H9 (cell line): ENCODE data around the gene TLR5. TPM values are rescaled to one million over a fixed set of nuclear protein-coding genes. Genes with fewer than 3 reads are reported as not detected.

Source experiments
- DNase-seq: peaks from one replicate; pipeline ENCODE4 v3.0.0-alpha.2; 2017
- H2AFZ ChIP-seq: one replicate; pipeline ENCODE4 v1.6.1; 2013; ENCODE audit warnings: mild to moderate bottlenecking, low read length, control low read depth, moderate library complexity
- H2AK5ac ChIP-seq: 2 replicates; pipeline ENCODE4 v1.6.1; 2013; ENCODE audit warnings: low read length, control low read depth, mixed read lengths; ENCODE audit not compliant: insufficient read length
- H2BK120ac ChIP-seq: one replicate; pipeline ENCODE4 v1.6.1; 2013; ENCODE audit warnings: low read depth, mild to moderate bottlenecking, low read length, control low read depth, inconsistent platforms; ENCODE audit not compliant: poor library complexity, severe bottlenecking
- H2BK12ac ChIP-seq: 2 replicates; pipeline ENCODE4 v1.6.1; 2013; ENCODE audit warnings: low read length, control low read depth, mixed read lengths, low read depth; ENCODE audit not compliant: insufficient read length
- H2BK15ac ChIP-seq: 2 replicates; pipeline ENCODE4 v1.6.1; 2013; ENCODE audit warnings: low read depth, low read length, control low read depth
- H2BK20ac ChIP-seq: one replicate; pipeline ENCODE4 v1.6.1; 2013; ENCODE audit warnings: low read depth, mild to moderate bottlenecking, low read length, control low read depth, inconsistent platforms; ENCODE audit not compliant: poor library complexity, severe bottlenecking
- H2BK5ac ChIP-seq: 2 replicates; pipeline ENCODE4 v1.6.1; 2013; ENCODE audit warnings: low read length, control low read depth, mixed read lengths; ENCODE audit not compliant: insufficient read length
- H3K14ac ChIP-seq: 2 replicates; pipeline ENCODE4 v1.6.1; 2013; ENCODE audit warnings: low read length, control low read depth; ENCODE audit not compliant: insufficient read depth
- H3K18ac ChIP-seq: 2 replicates; pipeline ENCODE4 v1.6.1; 2013; ENCODE audit warnings: low read depth, mild to moderate bottlenecking, mixed read lengths, low read length, control low read depth; ENCODE audit not compliant: insufficient read length
- H3K23ac ChIP-seq: 2 replicates; pipeline ENCODE4 v1.6.1; 2013; ENCODE audit warnings: low read length, control low read depth, mixed read lengths, low read depth; ENCODE audit not compliant: insufficient read length
- H3K23me2 ChIP-seq: 2 replicates; pipeline ENCODE4 v1.6.1; 2013; ENCODE audit warnings: low read depth, mild to moderate bottlenecking, mixed read lengths, low read length, control low read depth; ENCODE audit not compliant: insufficient read length, poor library complexity, severe bottlenecking
- H3K27ac ChIP-seq: 2 replicates; pipeline ENCODE4 v1.5.1; 2013; ENCODE audit warnings: low read length, control low read depth, mixed read lengths, low read depth; ENCODE audit not compliant: insufficient read length
- H3K27me3 ChIP-seq: 2 replicates; pipeline ENCODE4 v1.6.1; 2013; ENCODE audit warnings: low read length, control low read depth, inconsistent platforms; ENCODE audit not compliant: insufficient read depth
- H3K4ac ChIP-seq: 2 replicates; pipeline ENCODE4 v1.6.1; 2013; ENCODE audit warnings: low read depth, mild to moderate bottlenecking, control low read depth, inconsistent platforms, low read length, moderate library complexity
- H3K4me1 ChIP-seq: 2 replicates; pipeline ENCODE4 v1.6.1; 2013; ENCODE audit warnings: low read length, control low read depth, inconsistent platforms; ENCODE audit not compliant: insufficient read depth
- H3K4me2 ChIP-seq: 2 replicates; pipeline ENCODE4 v1.6.1; 2013; ENCODE audit warnings: low read length, control low read depth, mixed read lengths; ENCODE audit not compliant: insufficient read length, insufficient read depth
- H3K56ac ChIP-seq: 2 replicates; pipeline ENCODE4 v1.6.1; 2013; ENCODE audit warnings: low read depth, mild to moderate bottlenecking, mixed read lengths, low read length, control low read depth; ENCODE audit not compliant: insufficient read length
- H3K79me1 ChIP-seq: 2 replicates; pipeline ENCODE4 v1.6.1; 2013; ENCODE audit warnings: low read depth, mild to moderate bottlenecking, moderate library complexity, low read length, control low read depth, inconsistent platforms; ENCODE audit not compliant: insufficient read depth, poor library complexity, severe bottlenecking
- H3K79me2 ChIP-seq: 2 replicates; pipeline ENCODE4 v1.6.1; 2013; ENCODE audit warnings: low read length, control low read depth, inconsistent platforms; ENCODE audit not compliant: insufficient read depth
- H3K9ac ChIP-seq: 2 replicates; pipeline ENCODE4 v1.6.1; 2013; ENCODE audit warnings: low read length, control low read depth, mixed read lengths; ENCODE audit not compliant: insufficient read length; ENCODE audit errors: extremely low read depth
- H3K9me3 ChIP-seq: one replicate; pipeline ENCODE4 v1.6.1; 2013; ENCODE audit warnings: low read depth, low read length, inconsistent platforms; ENCODE audit not compliant: control insufficient read depth
- H3T11ph ChIP-seq: one replicate; pipeline ENCODE4 v1.6.1; 2013; ENCODE audit warnings: mild to moderate bottlenecking, low read length, control low read depth, inconsistent platforms
- H4K20me1 ChIP-seq: one replicate; pipeline ENCODE4 v1.6.1; 2013; ENCODE audit not compliant: control insufficient read depth, insufficient read length, insufficient read depth
- H4K5ac ChIP-seq: 2 replicates; pipeline ENCODE4 v1.6.1; 2013; ENCODE audit warnings: low read depth, mild to moderate bottlenecking, mixed read lengths, low read length, control low read depth; ENCODE audit not compliant: insufficient read length
- H4K8ac ChIP-seq: replicated peaks from 2 replicates; pipeline ENCODE4 v1.6.1; 2013; ENCODE audit warnings: low read length, control low read depth, mixed read lengths, low read depth; ENCODE audit not compliant: insufficient read length
- H4K91ac ChIP-seq: 2 replicates; pipeline ENCODE4 v1.6.1; 2013; ENCODE audit warnings: low read depth, mild to moderate bottlenecking, moderate library complexity, mixed read lengths, low read length, control low read depth; ENCODE audit not compliant: insufficient read length
- H3K27ac Mint-ChIP-seq, 3 experiments: 2 replicates in 2 of 3; 3 replicates in 1 of 3; pipeline ENCODE4 v1.8.0; 2020 to 2021; ENCODE audit warnings: mixed read lengths in 3 of 3, mild to moderate bottlenecking in 1 of 3, moderate library complexity in 1 of 3
- H3K27me3 Mint-ChIP-seq: 2 replicates; pipeline ENCODE4 v1.8.0; 2021; ENCODE audit warnings: low read depth, mild to moderate bottlenecking, moderate library complexity, mixed read lengths
- H3K36me3 Mint-ChIP-seq, 3 experiments: 2 replicates in 2 of 3; 3 replicates in 1 of 3; pipeline ENCODE4 v1.8.0; 2020 to 2021; ENCODE audit warnings: low read depth in 3 of 3, mixed read lengths in 3 of 3; ENCODE audit not compliant: insufficient read depth in 1 of 3
- H3K4me1 Mint-ChIP-seq, 2 experiments: 2 replicates each; pipeline ENCODE4 v1.8.0; 2020; ENCODE audit warnings: mixed read lengths in 2 of 2
- H3K4me3 Mint-ChIP-seq, 2 experiments: 2 replicates in 1 of 2; 3 replicates in 1 of 2; pipeline ENCODE4 v1.8.0; 2020 to 2021; ENCODE audit warnings: mild to moderate bottlenecking in 2 of 2, mixed read lengths in 2 of 2, moderate library complexity in 1 of 2
- H3K9me3 Mint-ChIP-seq, 2 experiments: 2 replicates in 1 of 2; 3 replicates in 1 of 2; pipeline ENCODE4 v1.8.0; 2020; ENCODE audit warnings: mild to moderate bottlenecking in 2 of 2, mixed read lengths in 2 of 2, moderate library complexity in 1 of 2
- CTCF ChIP-seq: fragments of 200-600 bp; sonication (generic); conservative IDR thresholded peaks from 3 replicates; pipeline ENCODE4 v1.8.0; 2021; ENCODE audit warnings: antibody characterized with exemption, mild to moderate bottlenecking
- WGBS: extraction: QIAGEN DNeasy Blood & Tissue Kit; methylation state at CpG from one replicate; pipeline ENCODE4 v1.1.7; 2013; ENCODE audit warnings: missing lambda C conversion rate, low lambda C conversion rate, mixed read lengths; ENCODE audit not compliant: insufficient read length; ENCODE audit errors: extremely low coverage; 5-methylcytosine and 5-hydroxymethylcytosine counted together
- total RNA-seq: library from RNA; stranded (reverse); gene quantifications from 2 replicates; pipeline ENCODE4 v1.2.1, GENCODE V29; 2021

TLR5 gene
- total RNA-seq, 1 experiment from 2014 or later, result not detected

GRCh38 chr1:223068900-223069665 lies 74.0 kb downstream of the TLR5 start:
- Histone ChIP-seq H3K23me2 (no peaks in the 10 kb centered on the region), H3K4me2 (no peak overlapping the region), H3K4ac (no peak overlapping the region), H4K20me1 (no peaks in the 10 kb centered on the region), H2BK120ac (no peak overlapping the region), H2BK12ac (no peak overlapping the region), H3K79me1 (no peaks in the 10 kb centered on the region), H3K4me1 (0 out of 2 replicates have a peak, but pooled peaks cover 2% of the 10 kb centered on the region), H3K27me3 (no peaks in the 10 kb centered on the region), H3K27ac (no peak overlapping the region), H2BK5ac (no peak overlapping the region), H3K9me3 (no peaks in the 10 kb centered on the region), H4K8ac (no peak overlapping the region), H2AFZ (no peak overlapping the region), H4K5ac (no peak overlapping the region), H4K91ac (no peak overlapping the region), H3K9ac (no peak overlapping the region), H3K56ac (no peak overlapping the region), H3K14ac (no peak overlapping the region), H2AK5ac (no peak overlapping the region), H3K18ac (no peak overlapping the region), H3K79me2 (no peaks in the 10 kb centered on the region), H2BK15ac (no peak overlapping the region), H3T11ph (no peak overlapping the region), H2BK20ac (no peak overlapping the region), H3K23ac (no peak overlapping the region)
- no peak for DNase-seq
- no peak for TF ChIP-seq CTCF
- Mint-ChIP-seq H3K27me3 (no peaks in the 10 kb centered on the region), H3K4me3 (no peak overlapping the region), H3K9me3 (no peaks in the 10 kb centered on the region), H3K36me3 (peaks cover 0 to 19% (median 3%) of the 10 kb centered on the region in 3 experiments; a peak in 4 of 7 replicates), H3K4me1 (peaks cover 5 to 7% of the 10 kb centered on the region in 2 experiments; a peak in 3 of 4 replicates), H3K27ac (no peak overlapping the region)
- no CpG with 5 or more reads among the region's 4 CpGs for WGBS
